DOHH2 (cell line): ENCODE data around the gene RPTOR.

Experiments
- H3F3A ChIP-seq: fragments of 200-600 bp; sonication (generic), shearing (Covaris generic); 2 replicates; pipeline ENCODE4 v1.6.0; 2016; ENCODE audit warnings: antibody characterized with exemption, mild to moderate bottlenecking; ENCODE audit not compliant: control insufficient read depth, insufficient read depth
- H3K27ac ChIP-seq: fragments of 200-600 bp; sonication (generic); 2 replicates; pipeline ENCODE4 v1.5.1; 2014; ENCODE audit warnings: low read depth, mild to moderate bottlenecking, low read length, moderate library complexity
- H3K27me3 ChIP-seq: fragments of 200-600 bp; sonication (generic); 2 replicates; pipeline ENCODE4 v1.6.1; 2014; ENCODE audit warnings: mild to moderate bottlenecking, low read length, mixed read lengths; ENCODE audit not compliant: control insufficient read depth
- H3K36me3 ChIP-seq: fragments of 200-600 bp; sonication (generic); 2 replicates; pipeline ENCODE4 v1.6.1; 2014; ENCODE audit warnings: mild to moderate bottlenecking, low read length, moderate library complexity, mixed read lengths; ENCODE audit not compliant: control insufficient read depth
- H3K4me1 ChIP-seq: fragments of 200-600 bp; sonication (generic); 2 replicates; pipeline ENCODE4 v1.6.1; 2014; ENCODE audit warnings: mild to moderate bottlenecking, low read length, mixed read lengths; ENCODE audit not compliant: control insufficient read depth
- H3K4me2 ChIP-seq: fragments of 200-600 bp; sonication (generic); 2 replicates; pipeline ENCODE4 v1.6.0; 2014; ENCODE audit warnings: mild to moderate bottlenecking, low read length, moderate library complexity
- H3K4me3 ChIP-seq: fragments of 200-600 bp; sonication (generic); 2 replicates; pipeline ENCODE4 v1.5.1; 2014; ENCODE audit warnings: mild to moderate bottlenecking, low read length, mixed read lengths
- H3K79me2 ChIP-seq: fragments of 200-600 bp; sonication (generic); 2 replicates; pipeline ENCODE4 v1.6.1; 2014; ENCODE audit warnings: mild to moderate bottlenecking, low read length, mixed read lengths; ENCODE audit not compliant: control insufficient read depth
- H3K9me2 ChIP-seq: fragments of 200-600 bp; sonication (generic); replicated peaks from 2 replicates; pipeline ENCODE4 v1.6.1; 2014; ENCODE audit warnings: mild to moderate bottlenecking, low read length, mixed read lengths; ENCODE audit not compliant: control insufficient read depth
- H3K9me3 ChIP-seq: fragments of 200-600 bp; sonication (generic); 2 replicates; pipeline ENCODE4 v1.6.1; 2014; ENCODE audit warnings: antibody characterized with exemption, low read length, mixed read lengths; ENCODE audit not compliant: control insufficient read depth, insufficient read depth
- H4K20me1 ChIP-seq: fragments of 200-600 bp; sonication (generic); 2 replicates; pipeline ENCODE4 v1.6.0; 2014; ENCODE audit warnings: low read depth, mild to moderate bottlenecking, antibody characterized with exemption, low read length, moderate library complexity; ENCODE audit not compliant: control insufficient read depth, insufficient read depth
- CTCF ChIP-seq: fragments of 200-600 bp; sonication (generic); IDR thresholded peaks from one replicate; pipeline ENCODE4 v1.5.1; 2014; ENCODE audit warnings: antibody characterized with exemption, mild to moderate bottlenecking, low read depth, low read length; ENCODE audit not compliant: poor library complexity, severe bottlenecking
- EZH2phosphoT487 ChIP-seq: fragments of 200-600 bp; sonication (generic); IDR thresholded peaks from 2 replicates; pipeline ENCODE4 v1.6.1; 2017; ENCODE audit warnings: borderline replicate concordance, mild to moderate bottlenecking, antibody characterized with exemption, low read length, moderate library complexity, mixed read lengths

The RPTOR gene

DNA sequence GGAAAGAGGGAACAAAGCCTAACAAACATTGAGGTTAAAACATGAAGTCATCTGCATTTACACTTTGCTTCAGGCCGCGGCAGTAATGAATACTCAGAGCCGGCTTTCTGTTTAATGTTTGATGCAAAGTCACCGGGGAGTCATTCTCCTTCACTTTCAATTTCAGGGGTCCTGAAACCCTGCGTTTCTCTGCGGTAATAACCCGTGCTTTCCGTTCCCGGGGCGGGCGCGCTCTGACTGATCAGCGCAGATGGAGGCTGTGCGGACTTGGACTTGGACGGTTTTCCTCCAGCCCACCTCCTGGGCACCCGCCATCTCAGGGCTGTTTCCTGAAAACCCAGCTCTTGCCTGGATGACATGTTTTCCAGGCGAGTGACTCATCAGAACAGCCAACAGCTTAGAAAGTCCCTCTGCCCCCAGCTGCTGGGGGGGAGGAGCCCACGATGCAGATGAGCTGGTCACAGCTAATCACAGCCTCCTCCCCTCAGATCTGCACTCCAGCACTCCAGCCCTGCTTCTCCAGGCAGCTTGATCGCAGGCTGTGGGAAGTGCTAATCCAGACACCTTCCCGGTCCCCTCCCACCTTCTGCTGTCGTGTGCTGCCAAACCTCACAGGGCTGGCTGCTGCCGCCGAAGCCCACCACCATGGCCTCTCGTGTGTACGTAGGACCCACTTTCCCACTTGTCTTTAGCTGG, 288.4 kb downstream of the RPTOR start:
- Histone ChIP-seq H3K4me1 (peaks cover 13% of the 10 kb centered on the region), H3F3A (no peaks in the 10 kb centered on the region), H3K9me2 (no peaks in the 10 kb centered on the region), H3K9me3 (no peaks in the 10 kb centered on the region), H3K36me3 (peaks cover 2% of the 10 kb centered on the region; the same call in 1 of the 2 replicates), H3K27ac (no peak overlapping the region), H3K79me2 (no peaks in the 10 kb centered on the region), H4K20me1 (no peaks in the 10 kb centered on the region), H3K27me3 (no peaks in the 10 kb centered on the region), H3K4me2 (peak overlapping the region; percentile 3; the same call in 1 of the 2 replicates), H3K4me3 (no peak overlapping the region)
- TF ChIP-seq CTCF = no peak
- TF ChIP-seq EZH2phosphoT487 = no peak

DNA sequence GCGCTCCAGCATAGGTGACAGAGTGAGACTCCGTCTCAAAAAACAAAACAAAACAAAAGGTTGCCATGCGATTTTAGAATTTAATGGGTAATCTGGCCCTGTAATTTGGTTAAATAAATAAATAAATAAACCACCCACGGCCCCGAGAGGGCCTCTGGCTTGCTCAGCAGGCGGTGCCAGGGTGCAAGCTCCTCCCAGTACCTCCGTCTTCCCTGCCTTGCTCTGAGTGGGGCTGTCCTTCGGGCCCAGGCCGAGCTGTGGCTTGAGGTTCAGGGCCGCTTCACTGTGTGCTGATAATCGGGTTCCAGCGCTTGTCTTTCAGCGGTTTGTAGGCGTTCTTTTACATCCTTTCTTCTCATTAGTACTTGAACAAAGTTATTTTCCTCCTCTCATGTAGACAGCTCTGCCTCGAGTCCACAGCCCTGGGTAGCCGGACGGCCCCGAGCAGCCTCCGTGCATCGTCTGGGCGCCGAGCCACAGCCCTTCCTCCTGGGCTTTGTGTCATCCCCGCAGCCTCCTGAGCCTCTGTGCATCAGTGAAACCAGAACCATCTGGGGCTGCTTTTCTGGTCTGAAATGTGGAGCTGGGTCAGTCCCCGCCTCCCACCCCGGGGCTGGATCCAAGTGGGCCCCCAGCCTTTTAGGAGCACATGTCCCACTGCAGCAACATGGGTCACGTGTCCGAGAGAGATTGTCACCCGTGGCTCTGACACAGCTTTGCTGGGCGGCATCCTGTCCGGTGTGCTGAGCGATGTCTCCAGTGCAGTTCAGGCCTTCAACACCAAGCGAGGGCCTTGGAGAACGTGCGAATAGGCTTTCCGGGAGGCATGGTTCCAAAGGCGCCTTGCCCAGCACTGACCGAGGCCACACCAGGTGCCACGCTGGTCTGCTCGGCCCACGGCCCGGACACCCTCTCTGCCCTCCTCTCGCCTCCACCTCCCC, 289.6 kb downstream of the RPTOR start:
- TF ChIP-seq CTCF (no peak), EZH2phosphoT487 (no peak)
- Histone ChIP-seq H3K79me2 (no peaks in the 10 kb centered on the region), H3K27me3 (no peaks in the 10 kb centered on the region), H3F3A (no peaks in the 10 kb centered on the region), H3K36me3 (peaks cover 10% of the 10 kb centered on the region; the same call in 1 of the 2 replicates), H4K20me1 (no peaks in the 10 kb centered on the region), H3K4me3 (no peak overlapping the region), H3K27ac (no peak overlapping the region), H3K4me1 (peaks cover 13% of the 10 kb centered on the region), H3K4me2 (no peak overlapping the region), H3K9me2 (no peaks in the 10 kb centered on the region), H3K9me3 (no peaks in the 10 kb centered on the region)

DNA sequence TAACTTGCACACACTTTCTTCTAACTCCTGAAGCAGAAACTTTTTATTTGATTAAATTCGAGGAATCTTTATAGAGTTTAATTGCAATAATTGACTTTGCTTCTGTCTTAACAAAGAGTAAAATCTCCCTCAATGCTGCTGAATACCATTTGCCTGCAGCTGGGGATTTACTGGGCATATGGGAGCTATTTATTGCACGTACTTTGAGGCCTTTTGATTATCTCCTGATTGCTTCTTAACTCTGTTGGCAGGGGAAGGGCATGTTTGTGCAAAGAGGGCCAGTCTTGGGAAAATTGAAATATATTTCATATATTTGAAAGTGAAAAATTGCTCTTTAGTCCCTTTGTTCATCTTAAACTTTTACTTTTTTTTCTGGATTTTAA, 290.2 kb downstream of the RPTOR start:
- H3K4me2 ChIP-seq = no peak overlapping the region
- peaks cover under 1% of the 10 kb centered on the region; the same call in 1 of the 2 replicates for H3K9me3 ChIP-seq
- H3K79me2 ChIP-seq = no peaks in the 10 kb centered on the region
- H3K27me3 ChIP-seq = no peaks in the 10 kb centered on the region
- peaks cover 16% of the 10 kb centered on the region for H3K36me3 ChIP-seq
- H3K9me2 ChIP-seq = no peaks in the 10 kb centered on the region
- no peaks in the 10 kb centered on the region for H3F3A ChIP-seq
- peaks cover 13% of the 10 kb centered on the region for H3K4me1 ChIP-seq
- no peak overlapping the region for H3K4me3 ChIP-seq
- TF ChIP-seq CTCF (no peak), EZH2phosphoT487 (no peak)
- H3K27ac ChIP-seq = no peak overlapping the region
- H4K20me1 ChIP-seq = no peaks in the 10 kb centered on the region
